PC-9 (cell line): ENCODE results near the gene ZNF398. TPM values are rescaled to one million over a fixed set of nuclear protein-coding genes. Genes with fewer than 3 reads are reported as not detected.

Experiments
- BruUV-seq: library from RNA; stranded (reverse); fragments of 400-500 nt; replicated peaks from 2 replicates; lab custom pipeline; 2021; lab: Mats Ljungman, UMichigan
- CTCF ChIA-PET: fragments of 300-600 bp; sonication (Branson Sonifier 250); formaldehyde crosslinking; loops from one replicate; lab custom pipeline; 2022; ENCODE audit warnings: antibody characterized with exemption; lab: Charles Lee
- POLR2A ChIA-PET: fragments of 300-600 bp; sonication (Branson Sonifier 250); formaldehyde crosslinking; loops from one replicate; lab custom pipeline; 2022; ENCODE audit warnings: antibody characterized with exemption; ENCODE audit not compliant: unreplicated experiment; lab: Charles Lee
- DNase-seq, 2 experiments: peaks; one replicate each; pipeline versions ENCODE4 v3.0.0 to v3.0.0-alpha.2; 2015 to 2022; ENCODE audit warnings: mixed read lengths in 1 of 2
- H2AFZ ChIP-seq: fragments of 200-600 bp; sonication (generic); 2 replicates; pipeline ENCODE4 v1.8.1; 2017; ENCODE audit warnings: antibody characterized with exemption
- H3F3A ChIP-seq: fragments of 200-600 bp; sonication (generic); 2 replicates; pipeline ENCODE4 v1.8.1; 2017; ENCODE audit warnings: antibody characterized with exemption, mild to moderate bottlenecking, low read depth; ENCODE audit not compliant: insufficient read depth
- H3K27ac ChIP-seq: fragments of 200-600 bp; sonication (generic); 2 replicates; pipeline ENCODE4 v1.6.1; 2016; ENCODE audit warnings: mixed run types
- H3K27me3 ChIP-seq: fragments of 200-600 bp; sonication (generic); 2 replicates; pipeline ENCODE4 v1.6.1; 2016; ENCODE audit warnings: low read depth, mixed run types; ENCODE audit not compliant: insufficient read depth
- H3K36me3 ChIP-seq: fragments of 200-600 bp; sonication (generic); 2 replicates; pipeline ENCODE4 v1.6.1; 2016; ENCODE audit warnings: low read depth, mixed run types
- H3K4me1 ChIP-seq: fragments of 200-600 bp; sonication (generic); replicated peaks from 2 replicates; pipeline ENCODE4 v1.6.1; 2016; ENCODE audit warnings: mixed run types; ENCODE audit not compliant: insufficient read depth
- H3K4me2 ChIP-seq: fragments of 200-600 bp; sonication (generic); 2 replicates; pipeline ENCODE4 v1.6.1; 2017; ENCODE audit warnings: mixed run types
- H3K4me3 ChIP-seq: fragments of 200-600 bp; sonication (generic); 2 replicates; pipeline ENCODE4 v1.6.1; 2016; ENCODE audit warnings: mixed run types
- H3K79me2 ChIP-seq: fragments of 200-600 bp; sonication (generic); 2 replicates; pipeline ENCODE4 v1.6.1; 2017; ENCODE audit warnings: low read depth, mixed run types
- H3K9me2 ChIP-seq: fragments of 200-600 bp; sonication (generic); 2 replicates; pipeline ENCODE4 v1.8.1; 2017; ENCODE audit warnings: mild to moderate bottlenecking; ENCODE audit not compliant: insufficient read depth
- H3K9me3 ChIP-seq: fragments of 200-600 bp; sonication (generic); 2 replicates; pipeline ENCODE4 v1.8.1; 2016; ENCODE audit warnings: low read depth; ENCODE audit not compliant: insufficient read depth
- H4K20me1 ChIP-seq: fragments of 200-600 bp; sonication (generic); 2 replicates; pipeline ENCODE4 v1.8.1; 2017; ENCODE audit not compliant: insufficient read depth
- CTCF ChIP-seq: fragments of 200-600 bp; sonication (generic); conservative IDR thresholded peaks from 2 replicates; pipeline ENCODE4 v1.6.1; 2017; ENCODE audit warnings: mixed run types, antibody characterized with exemption, mild to moderate bottlenecking, moderate library complexity
- EZH2 ChIP-seq: fragments of 200-600 bp; sonication (generic); IDR thresholded peaks from 2 replicates; pipeline ENCODE4 v1.8.0; 2017; ENCODE audit warnings: antibody characterized with exemption, low read depth
- intact Hi-C: fragments of 100-400 bp; cut with micrococcal nuclease; formaldehyde crosslinking; loops from one replicate; pipeline ENCODE4 v1.10.0; 2022; ENCODE audit not compliant: unreplicated experiment
- total RNA-seq: library from RNA; stranded (reverse); gene quantifications from 2 replicates; pipeline ENCODE4 v1.2.3, GENCODE V29; 2021

Gene ZNF398
- total RNA-seq, 1 experiment from 2014 or later: 11.7 TPM

DNA sequence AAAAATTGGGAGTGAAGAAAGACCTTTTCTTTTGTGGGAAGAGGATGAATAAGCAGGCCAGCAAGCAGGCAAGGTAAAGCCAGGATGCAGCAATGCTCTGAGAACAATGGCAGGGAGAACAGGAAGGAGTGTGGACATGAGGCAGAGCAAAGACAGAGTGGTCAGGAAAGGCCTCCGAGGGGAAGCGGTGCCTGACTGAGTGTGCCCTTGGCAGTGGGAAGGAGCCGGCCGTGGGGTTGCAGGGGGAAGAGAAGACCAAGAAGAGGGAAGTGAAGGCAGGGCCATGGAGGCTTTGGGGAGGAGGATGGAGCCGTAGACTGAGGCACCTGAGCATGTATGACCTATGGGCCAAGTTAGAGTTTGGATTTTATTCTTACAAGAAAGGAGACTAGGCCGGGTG is 70.3 kb downstream of the ZNF398 start:
- no peak for DNase-seq
- H3K9me3 ChIP-seq: no peaks in the 10 kb centered on the region
- H3K4me2 ChIP-seq: no peak overlapping the region
- intact Hi-C loops: no loop called here
- ChIA-PET CTCF (no interaction called here), POLR2A (no interaction called here)
- TF ChIP-seq EZH2 (no peak), CTCF (no peak)
- no peak overlapping the region for H2AFZ ChIP-seq
- H3K4me1 ChIP-seq: no peaks in the 10 kb centered on the region
- H3F3A ChIP-seq: peaks cover 5% of the 10 kb centered on the region; the same call in 1 of the 2 replicates
- no peaks in the 10 kb centered on the region; the same call in 1 of the 2 replicates for H3K79me2 ChIP-seq
- peaks cover 39% of the 10 kb centered on the region for H3K36me3 ChIP-seq
- no peaks in the 10 kb centered on the region for H3K27me3 ChIP-seq
- H3K4me3 ChIP-seq: no peak overlapping the region
- BruUV-seq: no TSS peak
- H3K27ac ChIP-seq: no peak overlapping the region
- no peaks in the 10 kb centered on the region for H4K20me1 ChIP-seq
- H3K9me2 ChIP-seq: no peaks in the 10 kb centered on the region

DNA sequence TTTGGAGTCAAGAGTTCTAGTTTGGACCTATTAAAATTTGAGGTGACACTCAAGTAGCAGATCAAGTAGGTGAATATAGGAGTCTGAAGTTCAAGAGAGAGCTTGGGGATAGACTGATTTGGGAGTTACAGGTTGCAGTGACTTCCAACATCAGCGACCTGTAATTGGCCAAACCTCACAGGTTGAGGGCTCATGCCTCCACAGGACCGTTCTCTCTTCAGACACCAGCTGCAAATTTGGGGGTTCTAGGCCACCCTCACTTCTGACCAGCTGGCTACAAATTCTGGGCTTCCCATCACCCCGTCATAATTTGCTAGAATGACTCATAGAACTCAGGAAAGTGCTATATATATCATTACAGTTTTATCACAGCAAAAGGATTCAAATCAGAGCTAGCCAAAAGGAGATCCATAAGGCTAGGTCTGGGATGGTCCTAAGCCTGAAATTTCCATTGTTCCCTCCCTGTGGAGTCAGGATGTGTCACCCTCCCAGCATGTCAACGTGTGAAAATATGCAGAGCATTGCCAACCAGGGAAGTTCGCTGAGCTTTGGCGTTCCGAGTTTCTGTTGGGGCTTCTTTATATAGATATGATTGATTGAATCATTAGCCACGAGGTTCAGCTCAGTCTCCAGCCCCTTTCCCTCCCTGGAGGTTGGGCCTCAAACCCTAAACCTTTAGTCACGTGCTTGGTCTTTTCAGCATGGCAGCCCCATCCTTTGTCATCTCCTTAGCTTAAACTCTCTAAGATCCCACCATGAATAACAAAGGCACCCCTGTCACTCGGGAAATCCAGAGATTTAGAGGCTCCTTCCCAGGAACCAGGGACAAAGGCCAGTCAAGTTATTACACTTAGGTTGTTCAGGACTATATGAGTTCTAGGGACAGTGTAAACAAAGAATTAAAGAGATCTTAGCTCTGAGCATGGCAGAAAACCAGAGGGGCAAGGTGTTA is 71.5 kb downstream of the ZNF398 start:
- no peak for TF ChIP-seq CTCF
- TF ChIP-seq EZH2: no peak
- Histone ChIP-seq H4K20me1 (no peaks in the 10 kb centered on the region), H3K4me3 (no peak overlapping the region), H3K9me2 (no peaks in the 10 kb centered on the region), H3K27ac (no peak overlapping the region), H3K36me3 (peaks cover 39% of the 10 kb centered on the region), H3K9me3 (no peaks in the 10 kb centered on the region), H2AFZ (no peak overlapping the region), H3K4me1 (no peaks in the 10 kb centered on the region), H3K27me3 (no peaks in the 10 kb centered on the region), H3F3A (peaks cover 5% of the 10 kb centered on the region; the same call in 1 of the 2 replicates), H3K79me2 (no peaks in the 10 kb centered on the region; the same call in 1 of the 2 replicates), H3K4me2 (no peak overlapping the region)
- CTCF ChIA-PET: no interaction called here
- BruUV-seq: no TSS peak
- POLR2A ChIA-PET: no interaction called here
- no peak for DNase-seq
- intact Hi-C loops: no loop called here

- intact Hi-C loops: no loop called here
- Histone ChIP-seq H3K27ac (no peak overlapping the region), H3K4me3 (no peak overlapping the region), H3K4me1 (no peaks in the 10 kb centered on the region), H3K27me3 (no peaks in the 10 kb centered on the region), H3K4me2 (no peak overlapping the region), H2AFZ (no peak overlapping the region), H3K9me2 (no peaks in the 10 kb centered on the region), H3F3A (peaks cover 5% of the 10 kb centered on the region; the same call in 1 of the 2 replicates), H3K9me3 (no peaks in the 10 kb centered on the region), H3K36me3 (peaks cover 29% of the 10 kb centered on the region), H4K20me1 (no peaks in the 10 kb centered on the region), H3K79me2 (no peaks in the 10 kb centered on the region; the same call in 1 of the 2 replicates)
- no TSS peak for BruUV-seq
- CTCF ChIA-PET: no interaction called here
- no peak for DNase-seq
- no peak for TF ChIP-seq CTCF
- POLR2A ChIA-PET: no interaction called here
Observed at GRCh38 chr7:149220534-149220933, 73.3 kb downstream of the ZNF398 start.
